Keratinocyte (primary cell): ENCODE data around the gene MAD1L1. TPM values are rescaled to one million over a fixed set of nuclear protein-coding genes. Genes with fewer than 3 reads are reported as not detected.

Experiments used
- DNase-seq: peaks from one replicate; pipeline ENCODE4 v3.0.0-alpha.2; 2011; ENCODE audit warnings: low read depth, missing footprints, low spot score
- FAIRE-seq: peaks from 2 replicates; lab custom pipeline; 2011; peaks lifted over from hg19 to GRCh38; lab: Jason Lieb, UNC
- H2AFZ ChIP-seq: 2 replicates; pipeline ENCODE4 v1.6.0; 2012; ENCODE audit warnings: low read length, control low read depth, inconsistent platforms; ENCODE audit not compliant: control insufficient read depth
- H3K27ac ChIP-seq: 2 replicates; pipeline ENCODE4 v1.5.1; 2011; ENCODE audit warnings: low read length; ENCODE audit not compliant: control insufficient read depth, insufficient read depth
- H3K27me3 ChIP-seq: 3 replicates; pipeline ENCODE4 v1.6.0; 2011; ENCODE audit warnings: low read length; ENCODE audit not compliant: control insufficient read depth, insufficient read depth; ENCODE audit errors: extremely low read depth
- H3K36me3 ChIP-seq, 2 experiments: 2 replicates in 1 of 2; 3 replicates in 1 of 2; pipeline ENCODE4 v1.5.1; 2011; ENCODE audit warnings: low read length in 2 of 2, mild to moderate bottlenecking in 1 of 2; ENCODE audit not compliant: control insufficient read depth in 2 of 2, insufficient read depth in 2 of 2; ENCODE audit errors: extremely low read depth in 1 of 2
- H3K4me1 ChIP-seq: 3 replicates; pipeline ENCODE4 v1.5.1; 2011; ENCODE audit warnings: low read length; ENCODE audit not compliant: control insufficient read depth, insufficient read depth; ENCODE audit errors: extremely low read depth
- H3K4me2 ChIP-seq: 3 replicates; pipeline ENCODE4 v1.6.0; 2011; ENCODE audit warnings: low read depth, low read length; ENCODE audit not compliant: control insufficient read depth, insufficient read depth; ENCODE audit errors: extremely low read depth
- H3K4me3 ChIP-seq, 3 experiments: fragments of 200-600 bp in 1 of 3; sonication (generic) in 1 of 3; 2 replicates in 2 of 3; 3 replicates in 1 of 3; pipeline ENCODE4 v1.5.1; 2011 to 2016; ENCODE audit warnings: low read length in 3 of 3, mild to moderate bottlenecking in 3 of 3, control low read depth in 2 of 3, inconsistent platforms in 1 of 3, low read depth in 1 of 3, mixed read lengths in 1 of 3, mixed run types in 1 of 3, moderate library complexity in 1 of 3; ENCODE audit not compliant: control insufficient read depth in 2 of 3, insufficient read depth in 2 of 3; ENCODE audit errors: extremely low read depth in 1 of 3
- H3K79me2 ChIP-seq: 2 replicates; pipeline ENCODE4 v1.6.0; 2012; ENCODE audit warnings: low read length; ENCODE audit not compliant: control insufficient read depth, insufficient read depth
- H3K9ac ChIP-seq: 3 replicates; pipeline ENCODE4 v1.6.0; 2011; ENCODE audit warnings: low read length; ENCODE audit not compliant: control insufficient read depth, insufficient read depth; ENCODE audit errors: extremely low read depth
- H3K9me1 ChIP-seq: 3 replicates; pipeline ENCODE4 v1.6.0; 2011; ENCODE audit warnings: low read length; ENCODE audit not compliant: control insufficient read depth, insufficient read depth; ENCODE audit errors: extremely low read depth
- H3K9me3 ChIP-seq: 2 replicates; pipeline ENCODE4 v1.5.1; 2012; ENCODE audit warnings: low read depth, low read length; ENCODE audit not compliant: control insufficient read depth
- H4K20me1 ChIP-seq: 3 replicates; pipeline ENCODE4 v1.6.0; 2011; ENCODE audit warnings: low read length; ENCODE audit not compliant: control insufficient read depth, insufficient read depth; ENCODE audit errors: extremely low read depth
- CTCF ChIP-seq, 3 experiments: IDR thresholded peaks in 1 of 3; conservative IDR thresholded peaks in 1 of 3; optimal IDR thresholded peaks in 1 of 3; 2 replicates in 2 of 3; 3 replicates in 1 of 3; pipeline versions ENCODE3 to v1.5.1; 2011; ENCODE audit warnings: low read length in 3 of 3, mild to moderate bottlenecking in 3 of 3, moderate library complexity in 2 of 3, control low read depth in 1 of 3, inconsistent platforms in 1 of 3; ENCODE audit not compliant: insufficient read depth in 2 of 3; ENCODE audit errors: extremely low read depth in 1 of 3
- EZH2 ChIP-seq: IDR thresholded peaks from one replicate; pipeline ENCODE4 v1.6.1; 2012; ENCODE audit warnings: inconsistent platforms, mild to moderate bottlenecking, low read length, moderate library complexity
- dilution Hi-C: fragments of 300-500 bp; cut with MboI; formaldehyde crosslinking; loops from one replicate; pipeline ENCODE4 v1.7.0; 2020; ENCODE audit warnings: low sequenced_read_pairs; ENCODE audit not compliant: extremely low pct_ligation_motif_present
- polyA plus RNA-seq, 5 experiments: library from polyadenylated mRNA; depleted of rRNA in 3 of 5; stranded (reverse) in 3 of 5; stranded (forward) in 1 of 5; unstranded in 1 of 5; fragments of >200 nt; gene quantifications; 1 replicate in 1 of 5; 2 replicates in 3 of 5; 3 replicates in 1 of 5; pipeline versions ENCODE4 v1.2.1 to v1.2.3, GENCODE V29; 2011 to 2012; ENCODE audit warnings: missing spikeins in 2 of 5, low read depth in 1 of 5, low replicate concordance in 1 of 5

MAD1L1 gene
- polyA plus RNA-seq, 1 donor (not counting 4 experiments of a cell fraction or from before 2014, with no cell fraction given) = 18.0 TPM

- dilution Hi-C loops = no loop called here
- FAIRE-seq = no peak
Measured at GRCh38 chr7:1806354-1806753, 426.4 kb downstream of the MAD1L1 start.

GRCh38 chr7:1804310-1804709 lies 428.4 kb downstream of the MAD1L1 start:
- no peak for DNase-seq
- no peak for FAIRE-seq
- no peak overlapping the region for H3K4me3 ChIP-seq
- dilution Hi-C loops = no loop called here
- H3K4me2 ChIP-seq = no peak overlapping the region
- no peaks in the 10 kb centered on the region for H3K4me1 ChIP-seq
- H3K9me3 ChIP-seq = no peaks in the 10 kb centered on the region
- no peak for TF ChIP-seq CTCF (optimal IDR thresholded peaks at IDR 0.05 in 1 of 3, IDR thresholded peaks at IDR 0.05 in 1 of 3, conservative IDR thresholded peaks at IDR 0.05 in 1 of 3; ENCODE audit: extremely low read depth in 1 of 3, insufficient read depth in 2 of 3, low read length in 3 of 3)
- TF ChIP-seq EZH2 = no peak
- no peak overlapping the region for H2AFZ ChIP-seq
- H4K20me1 ChIP-seq = no peaks in the 10 kb centered on the region
- H3K27me3 ChIP-seq = peaks cover 9% of the 10 kb centered on the region
- H3K79me2 ChIP-seq = no peaks in the 10 kb centered on the region
- no peak overlapping the region for H3K9ac ChIP-seq
- no peaks in the 10 kb centered on the region for H3K9me1 ChIP-seq
- no peaks in the 10 kb centered on the region for H3K36me3 ChIP-seq
- no peak overlapping the region for H3K27ac ChIP-seq

More at GRCh38 chr7:1806354-1806753, 426.4 kb downstream of the MAD1L1 start:
- Histone ChIP-seq H3K27ac (no peak overlapping the region), H2AFZ (no peak overlapping the region), H3K4me2 (no peak overlapping the region), H3K27me3 (peaks cover 9% of the 10 kb centered on the region), H3K9me3 (no peaks in the 10 kb centered on the region), H3K79me2 (no peaks in the 10 kb centered on the region), H3K9ac (no peak overlapping the region), H3K36me3 (no peaks in the 10 kb centered on the region), H4K20me1 (no peaks in the 10 kb centered on the region), H3K9me1 (no peaks in the 10 kb centered on the region), H3K4me3 (no peak overlapping the region), H3K4me1 (peaks cover 7% of the 10 kb centered on the region)
- TF ChIP-seq EZH2 = no peak
- no peak for TF ChIP-seq CTCF (optimal IDR thresholded peaks at IDR 0.05 in 1 of 3, IDR thresholded peaks at IDR 0.05 in 1 of 3, conservative IDR thresholded peaks at IDR 0.05 in 1 of 3; ENCODE audit: extremely low read depth in 1 of 3, insufficient read depth in 2 of 3, low read length in 3 of 3)
- DNase-seq = no peak
